GM23248 (cell line): ENCODE data around the gene OSTN. TPM values are rescaled to one million over a fixed set of nuclear protein-coding genes. Genes with fewer than 3 reads are reported as not detected.

Experiments
- DNase-seq: peaks from one replicate; pipeline ENCODE4 v3.0.0-alpha.2; 2015
- H2AFZ ChIP-seq: fragments of 200-600 bp; sonication (generic); 2 replicates; pipeline ENCODE4 v1.6.1; 2016; ENCODE audit warnings: antibody characterized with exemption
- H3F3A ChIP-seq: fragments of 200-600 bp; sonication (generic); 2 replicates; pipeline ENCODE4 v1.6.1; 2016; ENCODE audit warnings: mild to moderate bottlenecking, antibody characterized with exemption, mixed run types; ENCODE audit not compliant: insufficient read depth
- H3K27ac ChIP-seq: fragments of 200-600 bp; sonication (generic); 2 replicates; pipeline ENCODE4 v1.5.1; 2016; ENCODE audit warnings: mild to moderate bottlenecking
- H3K27me3 ChIP-seq: fragments of 200-600 bp; sonication (generic); replicated peaks from 2 replicates; pipeline ENCODE4 v1.6.1; 2016; ENCODE audit warnings: mild to moderate bottlenecking; ENCODE audit not compliant: insufficient read depth
- H3K36me3 ChIP-seq: fragments of 200-600 bp; sonication (generic); 2 replicates; pipeline ENCODE4 v1.6.1; 2016; ENCODE audit warnings: low read depth, mild to moderate bottlenecking
- H3K4me1 ChIP-seq: fragments of 200-600 bp; sonication (generic); 2 replicates; pipeline ENCODE4 v1.6.1; 2016; ENCODE audit warnings: mild to moderate bottlenecking; ENCODE audit not compliant: insufficient read depth
- H3K4me2 ChIP-seq: fragments of 200-600 bp; sonication (generic); one replicate; pipeline ENCODE4 v1.6.1; 2016; ENCODE audit warnings: mild to moderate bottlenecking; ENCODE audit not compliant: unreplicated experiment
- H3K4me3 ChIP-seq: fragments of 200-600 bp; sonication (generic); 2 replicates; pipeline ENCODE4 v1.5.1; 2016; ENCODE audit warnings: mild to moderate bottlenecking
- H3K79me2 ChIP-seq: fragments of 200-600 bp; sonication (generic); 2 replicates; pipeline ENCODE4 v1.6.1; 2016; ENCODE audit warnings: mild to moderate bottlenecking; ENCODE audit not compliant: insufficient read depth
- H3K9ac ChIP-seq: fragments of 200-600 bp; sonication (generic); 2 replicates; pipeline ENCODE4 v1.6.1; 2016; ENCODE audit warnings: mild to moderate bottlenecking
- H3K9me2 ChIP-seq: fragments of 200-600 bp; sonication (generic); 2 replicates; pipeline ENCODE4 v1.6.1; 2016; ENCODE audit warnings: mixed run types, mild to moderate bottlenecking, moderate library complexity; ENCODE audit not compliant: insufficient read depth
- H3K9me3 ChIP-seq: fragments of 200-600 bp; sonication (generic); one replicate; pipeline ENCODE4 v1.6.1; 2017; ENCODE audit warnings: low read depth
- H4K20me1 ChIP-seq: fragments of 200-600 bp; sonication (generic); 2 replicates; pipeline ENCODE4 v1.6.0; 2016; ENCODE audit not compliant: insufficient read depth
- EZH2 ChIP-seq: fragments of 200-600 bp; sonication (generic); IDR thresholded peaks from 2 replicates; pipeline ENCODE4 v1.6.1; 2018; ENCODE audit warnings: antibody characterized with exemption, mild to moderate bottlenecking; ENCODE audit not compliant: insufficient read depth, poor library complexity, severe bottlenecking
- EZH2phosphoT487 ChIP-seq: fragments of 200-600 bp; sonication (generic); IDR thresholded peaks from 2 replicates; pipeline ENCODE4 v1.6.1; 2018; ENCODE audit warnings: antibody characterized with exemption, moderate library complexity, mild to moderate bottlenecking, low read depth; ENCODE audit not compliant: insufficient read depth
- WGBS, 2 experiments: methylation state at CpG; one replicate each; pipeline ENCODE4 v1.1.6; 2015 to 2017; ENCODE audit warnings: low lambda C conversion rate in 2 of 2, low coverage in 1 of 2; ENCODE audit errors: missing lambda C conversion rate in 2 of 2; 5-methylcytosine and 5-hydroxymethylcytosine counted together
- in situ Hi-C: fragments of 300-500 bp; cut with MboI; formaldehyde crosslinking; loops from 2 replicates; pipeline ENCODE4 v1.15.0; 2020
- polyA plus RNA-seq: library from polyadenylated mRNA; unstranded; fragments of >200 nt; fragmentation: Nextera tagmentation; extraction: Ambion mirVana; gene quantifications from 2 replicates; pipeline ENCODE4 v1.2.1, GENCODE V29; 2016
- total RNA-seq: library from RNA; depleted of rRNA; stranded (reverse); fragments of >200 nt; shearing (Covaris generic); gene quantifications from 2 replicates; pipeline ENCODE4 v1.2.3, GENCODE V29; 2014

The OSTN gene
- total and polyA plus RNA-seq, 2 experiments from 2014 or later: not detected

DNA sequence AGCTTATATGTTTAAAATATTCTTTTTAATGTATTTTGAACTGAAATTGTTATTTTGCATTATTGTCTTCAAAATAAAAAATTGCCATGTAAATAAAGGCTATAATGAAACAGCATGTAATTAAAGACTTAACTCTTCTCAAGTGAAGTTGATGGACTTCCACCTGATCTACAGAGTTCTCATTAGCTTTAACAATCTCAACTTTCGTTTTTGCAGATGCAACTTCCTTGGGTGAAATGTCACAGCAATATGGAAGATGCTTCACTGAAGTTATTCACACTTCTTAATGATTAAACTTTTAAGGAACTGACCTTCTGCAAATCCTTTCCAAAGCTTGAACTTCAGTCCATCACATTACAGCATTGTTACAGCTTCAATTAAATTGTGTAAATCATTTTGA lies 63.6 kb downstream of the OSTN start:
- Histone ChIP-seq H3K9ac (no peak overlapping the region), H3K36me3 (no peaks in the 10 kb centered on the region), H3K4me3 (no peak overlapping the region), H3K27ac (no peak overlapping the region), H3K79me2 (no peaks in the 10 kb centered on the region), H3F3A (no peaks in the 10 kb centered on the region), H3K27me3 (no peaks in the 10 kb centered on the region), H3K9me3 (no peaks in the 10 kb centered on the region), H3K4me2 (no peak overlapping the region), H3K9me2 (no peaks in the 10 kb centered on the region), H3K4me1 (no peaks in the 10 kb centered on the region), H4K20me1 (no peaks in the 10 kb centered on the region), H2AFZ (no peak overlapping the region; the same call in 1 of the 2 replicates)
- TF ChIP-seq EZH2 (no peak), EZH2phosphoT487 (no peak)
- WGBS, 2 experiments: 87 to 93% methylated on average over 1 of the region's 1 CpG
- DNase-seq: no peak
- in situ Hi-C loops: no loop called here

DNA sequence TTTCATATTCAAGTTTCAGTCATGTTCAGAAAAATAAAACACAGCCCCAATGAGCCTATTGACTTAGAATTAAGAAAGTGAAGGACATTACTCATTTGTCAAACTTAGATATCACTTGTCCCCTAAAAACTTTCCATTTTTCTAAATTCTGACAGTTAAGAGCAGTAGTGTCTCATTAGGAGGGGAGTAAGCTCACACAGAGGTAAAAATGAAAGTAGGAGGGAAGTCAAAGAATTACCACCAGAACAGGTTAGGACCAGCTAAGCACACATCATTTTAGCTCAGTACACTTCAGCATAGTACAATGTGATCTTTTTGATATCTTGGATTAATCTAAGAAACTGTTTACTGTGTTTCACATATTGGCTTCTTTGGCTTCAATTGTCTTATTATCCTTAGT lies 64.3 kb downstream of the OSTN start:
- Histone ChIP-seq H3K36me3 (no peaks in the 10 kb centered on the region), H3F3A (no peaks in the 10 kb centered on the region), H3K9ac (no peak overlapping the region), H3K4me3 (no peak overlapping the region), H3K27me3 (no peaks in the 10 kb centered on the region), H3K4me2 (no peak overlapping the region), H3K27ac (no peak overlapping the region), H2AFZ (peak overlapping the region; percentile 50; the same call in 1 of the 2 replicates), H3K9me3 (no peaks in the 10 kb centered on the region), H4K20me1 (no peaks in the 10 kb centered on the region), H3K79me2 (no peaks in the 10 kb centered on the region), H3K4me1 (no peaks in the 10 kb centered on the region), H3K9me2 (no peaks in the 10 kb centered on the region)
- TF ChIP-seq EZH2phosphoT487: no peak
- TF ChIP-seq EZH2: no peak
- DNase-seq: no peak
- in situ Hi-C loops: no loop called here

DNA sequence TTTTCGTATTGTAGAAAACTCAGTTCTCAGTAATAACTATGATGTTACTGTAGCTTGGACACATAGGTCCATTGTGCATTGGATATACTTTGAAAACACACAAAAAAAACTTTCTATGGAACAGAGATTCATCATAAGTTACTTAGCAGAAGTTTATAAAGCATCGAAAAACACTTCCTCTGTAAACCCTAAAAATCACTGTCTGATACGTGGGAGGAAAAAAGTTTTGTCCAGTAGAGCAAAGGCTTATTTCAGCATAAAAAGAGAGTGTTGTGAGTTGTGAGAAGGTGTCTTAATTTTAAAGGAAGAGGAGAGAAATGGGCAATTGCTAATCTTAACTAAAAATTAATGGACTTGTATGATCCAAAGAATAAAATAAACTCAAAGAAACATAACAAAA lies 64.8 kb downstream of the OSTN start:
- H3K27me3 ChIP-seq: no peaks in the 10 kb centered on the region
- H3K4me3 ChIP-seq: no peak overlapping the region
- H2AFZ ChIP-seq: peak overlapping the region; percentile 50; the same call in 1 of the 2 replicates
- H3F3A ChIP-seq: no peaks in the 10 kb centered on the region
- no peaks in the 10 kb centered on the region for H3K79me2 ChIP-seq
- H3K9ac ChIP-seq: no peak overlapping the region
- H4K20me1 ChIP-seq: no peaks in the 10 kb centered on the region
- H3K9me3 ChIP-seq: no peaks in the 10 kb centered on the region
- no peaks in the 10 kb centered on the region for H3K36me3 ChIP-seq
- no peak overlapping the region for H3K27ac ChIP-seq
- H3K9me2 ChIP-seq: no peaks in the 10 kb centered on the region
- WGBS, 2 experiments: 75 to 79% methylated on average over 3 of the region's 3 CpGs
- no peaks in the 10 kb centered on the region for H3K4me1 ChIP-seq
- in situ Hi-C loops: no loop called here
- DNase-seq: no peak
- TF ChIP-seq EZH2phosphoT487: no peak
- no peak for TF ChIP-seq EZH2
- no peak overlapping the region for H3K4me2 ChIP-seq

DNA sequence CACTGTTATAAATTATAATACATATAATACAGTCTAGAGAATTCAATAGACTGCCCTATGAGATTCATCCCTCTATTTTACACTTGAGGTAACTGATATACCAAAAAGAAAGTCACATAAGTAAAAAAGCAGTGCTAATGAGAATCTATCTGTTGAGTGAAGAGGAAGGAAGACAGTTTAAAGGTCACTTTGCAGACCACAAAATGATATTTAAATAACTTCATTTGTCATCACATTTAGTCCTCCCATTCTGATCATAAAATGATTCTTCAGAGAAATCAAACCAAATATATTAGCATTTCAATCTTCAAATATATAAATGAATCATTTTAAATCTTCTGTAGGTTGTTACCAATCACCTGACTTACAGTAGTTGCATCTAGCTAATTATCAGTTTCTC lies 69.7 kb downstream of the OSTN start:
- Histone ChIP-seq H3K9ac (no peak overlapping the region), H4K20me1 (no peaks in the 10 kb centered on the region), H3F3A (no peaks in the 10 kb centered on the region), H3K4me1 (no peaks in the 10 kb centered on the region), H3K79me2 (no peaks in the 10 kb centered on the region), H3K27ac (no peak overlapping the region), H3K9me3 (no peaks in the 10 kb centered on the region), H3K36me3 (no peaks in the 10 kb centered on the region), H3K4me3 (no peak overlapping the region), H3K9me2 (no peaks in the 10 kb centered on the region), H3K27me3 (no peaks in the 10 kb centered on the region), H2AFZ (no peak overlapping the region), H3K4me2 (no peak overlapping the region)
- DNase-seq: no peak
- in situ Hi-C loops: no loop called here
- no peak for TF ChIP-seq EZH2phosphoT487
- TF ChIP-seq EZH2: no peak
